HG03354 (cell line): ENCODE data around the gene CDKL5.

Experiments used
- ATAC-seq: cut with Tn5 transposase; IDR thresholded peaks from one replicate; pipeline ENCODE4 v1.9.1; 2021; ENCODE audit warnings: mild to moderate bottlenecking; ENCODE audit not compliant: unreplicated experiment, poor library complexity, severe bottlenecking

CDKL5 gene

DNA sequence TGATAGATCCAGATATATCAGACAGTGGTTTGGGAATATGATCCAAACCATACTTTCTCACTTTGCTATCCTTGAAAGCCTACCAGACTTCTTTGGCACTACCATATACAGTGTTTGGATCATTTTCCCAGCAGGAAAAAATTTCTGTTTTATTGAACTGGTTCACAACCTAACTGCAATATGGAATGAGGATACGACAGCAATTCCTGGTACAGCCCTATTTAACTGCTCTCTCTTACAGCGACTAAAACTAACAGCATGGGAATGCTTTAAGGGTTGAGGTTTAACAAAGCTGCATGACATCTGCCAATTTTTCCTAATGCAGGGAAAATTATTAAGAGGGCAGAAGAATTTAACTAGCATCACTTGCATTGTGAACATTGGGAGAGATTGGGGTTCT is 199.2 kb downstream of the CDKL5 start:
- ATAC-seq = no peak

DNA sequence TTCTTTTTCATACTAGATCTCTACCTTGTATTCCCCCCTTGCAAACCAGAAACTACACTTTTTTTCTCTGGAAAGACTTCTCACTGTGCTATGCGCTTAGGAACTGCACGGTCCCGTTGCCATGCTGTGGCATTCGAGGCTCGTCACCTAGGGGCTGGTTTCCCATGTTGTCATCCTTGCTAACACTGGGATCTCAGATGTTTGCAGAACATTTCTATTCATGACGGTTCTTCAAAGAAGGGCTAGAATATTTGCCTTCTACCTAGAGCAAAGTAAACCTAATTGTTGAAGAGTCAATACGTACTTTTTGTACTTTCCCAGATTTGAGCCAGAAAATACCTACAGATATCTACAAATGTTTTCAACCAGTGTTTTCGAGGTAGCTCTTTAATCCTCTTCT is 205.5 kb downstream of the CDKL5 start:
- ATAC-seq = no peak

DNA sequence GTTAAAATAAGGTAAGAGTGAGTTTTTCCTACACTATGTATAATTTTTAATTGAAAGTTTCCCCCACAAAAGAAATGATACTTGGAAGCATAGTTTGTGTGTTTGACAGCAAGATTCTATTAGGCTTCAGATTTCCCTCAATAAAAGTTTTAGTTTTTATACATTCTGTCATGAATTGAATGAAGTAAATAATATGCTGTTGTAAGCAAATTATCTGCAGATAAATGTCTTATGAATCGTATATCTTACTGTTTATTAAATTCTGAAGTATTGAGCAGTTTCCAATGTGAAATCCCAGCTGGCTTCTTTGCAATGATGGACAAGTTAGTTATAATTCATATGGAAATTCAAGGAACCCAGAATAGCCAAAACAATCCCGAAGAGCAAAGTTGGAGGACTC is 213.0 kb downstream of the CDKL5 start:
- no peak for ATAC-seq

DNA sequence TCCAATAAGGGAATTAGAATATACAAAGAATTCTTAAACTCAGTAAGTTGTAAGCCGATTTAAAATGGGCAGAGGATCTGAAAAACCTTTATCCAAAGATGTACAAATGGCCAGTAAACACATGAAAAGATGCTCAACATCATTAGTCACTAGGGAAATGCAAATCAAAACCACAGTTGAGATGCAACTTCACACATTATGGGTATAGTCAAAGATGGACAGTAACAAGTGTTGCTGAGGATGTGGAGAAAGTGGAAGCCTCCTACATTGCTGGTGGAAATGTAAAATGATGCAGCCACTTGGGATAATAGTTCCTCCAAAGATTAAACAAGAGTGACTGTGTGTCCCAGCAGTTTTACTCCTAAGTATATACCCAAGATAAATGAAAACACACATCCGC is 213.9 kb downstream of the CDKL5 start:
- ATAC-seq = no peak

DNA sequence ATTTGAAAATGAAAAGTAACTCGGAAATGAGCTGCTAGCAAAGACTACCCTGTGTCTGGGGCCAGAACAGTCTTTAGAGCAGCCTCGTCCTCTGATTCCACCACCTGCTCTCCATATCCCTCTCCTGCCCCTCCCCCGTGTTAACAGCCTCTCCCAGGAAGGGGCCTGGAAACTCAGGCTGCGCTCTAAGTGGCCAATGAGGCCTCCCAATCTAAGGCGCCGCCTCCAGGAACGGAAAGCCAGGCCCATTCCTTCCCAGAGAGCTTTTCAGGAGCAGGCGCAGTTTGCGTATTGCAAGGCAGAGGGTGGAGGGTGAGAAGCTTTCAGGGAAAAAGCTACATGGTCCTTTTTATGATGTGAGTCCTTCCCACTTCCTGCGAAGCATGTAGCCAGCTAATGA is 215.3 kb downstream of the CDKL5 start:
- ATAC-seq = no peak

DNA sequence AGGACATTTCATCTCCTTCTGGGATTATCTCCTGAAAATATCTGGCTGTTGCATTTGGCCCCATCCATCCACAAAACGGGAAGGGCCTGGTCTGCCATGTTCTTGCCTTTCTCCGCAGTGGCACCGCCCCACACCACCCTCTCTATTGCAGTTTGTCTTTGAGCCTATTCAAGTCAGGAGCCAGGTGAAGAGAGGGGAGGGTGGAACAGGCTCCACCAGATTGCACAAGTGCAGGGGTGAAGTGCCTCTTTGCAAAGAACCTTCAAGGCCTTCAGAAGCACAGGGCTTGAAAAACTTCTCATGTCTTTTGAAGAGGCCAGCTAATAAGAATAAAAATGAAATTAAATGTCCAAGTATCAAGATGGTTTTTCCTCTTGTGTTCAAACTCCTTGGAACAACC is 217.8 kb downstream of the CDKL5 start:
- no peak for ATAC-seq

DNA sequence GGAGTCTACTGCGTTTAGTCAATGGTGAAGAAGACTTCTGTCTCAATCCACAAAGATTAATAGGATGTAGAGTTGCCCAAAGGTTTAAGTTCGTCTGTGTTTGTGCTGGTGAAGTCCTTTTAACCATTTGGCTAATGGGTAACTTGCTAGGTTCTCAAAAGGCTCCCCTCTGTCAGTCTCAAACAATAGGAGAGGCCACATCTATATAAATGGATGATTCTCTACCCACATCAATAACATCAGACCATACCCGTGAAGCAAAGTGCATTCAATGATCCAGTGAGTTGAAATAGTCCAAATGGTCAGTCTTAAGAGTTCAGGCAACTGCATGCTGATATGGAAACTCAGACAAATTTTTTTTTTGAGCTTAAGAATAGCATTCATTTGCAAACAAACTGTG is 218.4 kb downstream of the CDKL5 start:
- ATAC-seq = no peak

DNA sequence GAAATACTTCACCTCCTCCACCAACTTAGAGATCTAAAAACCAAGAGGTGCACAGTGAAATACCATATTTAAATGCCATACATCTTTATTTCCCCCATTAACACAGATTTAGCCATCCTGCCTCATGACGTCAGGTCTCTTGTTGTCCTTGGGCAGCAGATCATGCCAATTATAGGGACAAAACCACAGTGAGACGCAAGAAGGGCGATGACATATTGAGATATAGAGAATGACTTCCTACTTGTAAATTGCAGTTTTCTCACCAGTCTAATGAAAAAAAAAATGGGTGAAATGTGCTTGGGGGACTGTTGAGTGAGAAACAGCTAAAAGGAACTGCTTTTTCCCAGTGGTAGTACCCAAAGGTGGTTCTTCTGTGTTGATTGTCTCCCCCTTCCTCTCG is 222.2 kb downstream of the CDKL5 start:
- no peak for ATAC-seq

DNA sequence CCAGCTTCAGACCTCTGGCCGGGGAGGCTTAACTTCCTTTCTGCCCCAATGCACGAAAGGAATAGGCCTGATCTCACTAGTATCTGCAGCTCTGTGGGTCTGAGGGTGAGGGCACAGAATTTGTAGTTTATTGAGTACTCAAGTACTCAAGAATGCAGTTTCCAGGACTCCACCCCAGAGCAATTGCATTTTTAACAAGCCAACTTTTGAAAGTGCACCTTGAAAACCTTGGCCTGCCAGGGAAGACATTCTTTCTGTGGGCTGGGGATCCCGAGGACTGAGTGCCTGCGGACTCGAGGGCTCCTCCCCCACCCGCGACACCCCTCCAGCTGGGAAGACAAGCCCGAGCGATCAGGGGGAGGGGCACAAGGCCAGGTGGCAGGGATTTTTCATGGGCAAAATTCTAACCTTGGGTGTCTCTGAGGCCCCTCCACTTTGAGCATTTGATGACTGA is 224.1 kb downstream of the CDKL5 start:
- ATAC-seq = no peak

DNA sequence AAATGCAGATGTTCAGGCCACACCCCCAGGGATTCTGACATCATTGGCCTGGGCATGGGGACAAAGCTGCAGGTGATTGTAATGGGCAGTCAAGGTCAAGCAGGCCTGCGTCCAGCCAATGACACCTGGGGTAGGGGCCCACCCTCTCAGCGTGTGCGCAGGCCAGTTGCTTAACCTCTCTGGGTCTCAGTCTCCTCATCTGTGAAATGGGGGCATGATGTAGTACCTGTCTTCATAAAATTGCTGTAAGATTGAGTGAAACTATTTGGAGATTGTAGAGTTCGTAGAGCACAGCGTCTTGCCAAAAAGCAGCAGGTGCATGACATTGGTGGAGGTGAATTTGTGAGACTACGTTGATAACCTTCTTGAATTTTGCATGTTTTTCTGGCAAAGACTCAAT is 225.3 kb downstream of the CDKL5 start:
- ATAC-seq = no peak

DNA sequence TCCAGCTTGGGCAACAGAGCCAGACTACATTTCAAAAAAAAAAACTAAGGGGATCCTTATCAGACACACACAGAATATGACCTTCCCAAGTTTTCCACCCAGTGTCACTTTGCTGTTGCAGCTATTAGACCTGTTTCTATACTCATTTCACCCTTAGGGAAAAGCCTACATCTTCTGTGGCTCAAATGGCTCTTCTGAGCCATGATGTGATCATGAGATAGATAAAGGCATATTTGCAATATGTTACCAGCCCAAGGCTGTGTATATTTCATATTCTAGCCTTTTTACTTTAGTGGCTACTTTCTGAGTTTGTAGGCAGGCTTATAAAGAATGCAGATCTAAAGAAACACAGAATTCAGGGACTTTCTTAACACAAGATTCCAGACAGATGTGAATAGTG is 227.2 kb downstream of the CDKL5 start:
- no peak for ATAC-seq

DNA sequence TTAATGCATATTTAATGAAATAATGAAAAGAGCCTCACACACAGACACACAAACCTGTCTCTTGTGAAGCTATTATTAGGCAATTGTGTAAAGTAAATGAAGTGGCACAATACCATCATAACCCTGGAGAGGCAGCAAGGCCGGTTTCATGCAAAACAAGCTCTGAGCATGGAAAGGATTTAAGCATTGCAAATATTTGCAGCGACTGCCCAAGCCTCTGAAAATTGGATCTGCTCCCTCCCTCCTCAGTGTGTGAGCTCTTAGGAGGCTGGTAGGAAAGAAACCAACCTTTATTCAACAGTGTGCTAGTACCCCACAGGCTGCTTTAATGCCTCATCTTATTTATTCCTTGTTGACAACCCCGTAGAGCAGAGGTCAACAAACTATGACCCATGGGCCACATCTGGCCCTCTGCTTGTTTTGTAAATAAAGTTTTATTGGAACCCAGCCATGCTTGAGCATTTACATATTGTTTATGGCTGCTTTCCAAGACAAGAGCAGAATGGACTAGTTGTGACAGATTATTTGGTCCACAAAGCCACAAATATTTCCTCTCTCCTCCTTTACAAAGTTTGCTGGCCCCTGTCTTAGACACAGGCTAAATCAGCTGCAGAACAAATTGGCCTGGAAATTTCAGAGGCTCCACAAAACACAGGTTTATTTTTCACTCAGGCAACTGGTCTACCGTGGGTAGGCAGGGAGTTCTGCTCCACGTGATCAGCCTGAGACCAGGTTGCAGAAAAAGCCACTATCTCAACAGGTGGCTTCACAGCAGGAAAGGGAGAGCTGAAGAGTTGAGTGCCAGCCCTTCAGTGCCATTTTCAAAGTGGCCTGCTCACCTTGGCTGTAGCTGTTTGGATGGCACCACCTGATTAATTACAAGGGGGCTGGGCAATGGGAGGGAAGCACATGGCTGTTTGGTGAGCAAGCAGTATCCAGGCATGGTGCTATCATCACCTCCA is 229.7 kb downstream of the CDKL5 start:
- ATAC-seq = no peak

DNA sequence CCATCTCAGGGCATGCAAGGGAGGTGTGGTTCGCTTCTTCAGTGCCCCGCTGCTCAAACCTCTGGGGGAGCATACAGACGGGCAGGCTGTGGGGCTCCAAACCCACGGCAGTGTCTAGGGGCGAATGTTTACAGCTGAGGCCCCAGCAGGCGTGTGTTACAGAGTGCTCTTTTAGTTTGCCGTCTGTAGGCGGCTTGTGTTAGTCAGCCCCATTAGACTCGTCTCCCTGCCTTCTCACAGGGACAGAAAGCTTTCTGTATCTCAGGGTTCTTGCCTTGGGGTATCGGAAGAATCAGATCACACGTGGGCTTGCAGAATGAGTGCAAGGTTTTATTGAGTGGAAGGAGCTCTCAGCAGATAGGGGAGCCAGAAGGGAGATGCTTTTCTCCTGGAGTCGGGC is 235.9 kb downstream of the CDKL5 start:
- ATAC-seq = no peak

DNA sequence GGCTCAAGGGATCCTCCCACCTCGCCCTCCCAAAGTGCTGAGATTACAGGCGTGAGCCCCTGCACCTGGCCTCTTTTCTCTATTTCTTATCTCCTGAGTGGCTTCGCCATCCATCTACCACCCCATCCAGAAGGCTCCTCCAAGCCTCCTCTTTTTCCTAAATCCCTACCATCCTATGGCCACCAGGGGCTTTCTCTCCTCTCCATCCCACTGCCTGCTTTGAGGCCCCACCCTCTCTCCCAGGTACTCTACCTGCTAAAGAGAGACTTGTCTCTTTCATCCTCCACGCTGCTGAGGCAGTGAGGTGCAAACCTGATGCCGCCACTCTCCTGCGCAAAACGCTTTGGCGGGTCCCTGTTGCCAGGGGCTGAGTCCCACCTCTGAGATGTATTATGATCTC is 239.5 kb downstream of the CDKL5 start:
- no peak for ATAC-seq

DNA sequence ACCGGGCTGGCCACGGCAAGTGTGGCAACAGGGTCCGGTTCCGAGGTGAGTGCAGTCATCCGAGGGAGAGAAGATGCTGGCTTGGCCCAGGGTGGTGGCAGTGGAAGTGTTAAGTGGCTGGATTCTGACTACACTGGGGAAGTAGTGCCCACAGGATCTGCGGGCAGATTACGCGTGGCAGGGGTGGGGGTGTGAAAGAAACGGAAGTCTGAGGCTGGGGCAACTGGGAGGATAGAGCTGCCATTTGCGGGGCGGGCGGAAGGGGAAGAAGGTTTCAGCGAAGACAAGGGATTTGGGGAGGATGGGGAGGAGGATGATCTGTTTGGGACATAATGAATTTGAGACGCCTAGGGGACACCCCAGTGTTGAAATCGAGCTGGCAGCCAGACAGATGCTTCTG is 241.2 kb downstream of the CDKL5 start:
- ATAC-seq = no peak

DNA sequence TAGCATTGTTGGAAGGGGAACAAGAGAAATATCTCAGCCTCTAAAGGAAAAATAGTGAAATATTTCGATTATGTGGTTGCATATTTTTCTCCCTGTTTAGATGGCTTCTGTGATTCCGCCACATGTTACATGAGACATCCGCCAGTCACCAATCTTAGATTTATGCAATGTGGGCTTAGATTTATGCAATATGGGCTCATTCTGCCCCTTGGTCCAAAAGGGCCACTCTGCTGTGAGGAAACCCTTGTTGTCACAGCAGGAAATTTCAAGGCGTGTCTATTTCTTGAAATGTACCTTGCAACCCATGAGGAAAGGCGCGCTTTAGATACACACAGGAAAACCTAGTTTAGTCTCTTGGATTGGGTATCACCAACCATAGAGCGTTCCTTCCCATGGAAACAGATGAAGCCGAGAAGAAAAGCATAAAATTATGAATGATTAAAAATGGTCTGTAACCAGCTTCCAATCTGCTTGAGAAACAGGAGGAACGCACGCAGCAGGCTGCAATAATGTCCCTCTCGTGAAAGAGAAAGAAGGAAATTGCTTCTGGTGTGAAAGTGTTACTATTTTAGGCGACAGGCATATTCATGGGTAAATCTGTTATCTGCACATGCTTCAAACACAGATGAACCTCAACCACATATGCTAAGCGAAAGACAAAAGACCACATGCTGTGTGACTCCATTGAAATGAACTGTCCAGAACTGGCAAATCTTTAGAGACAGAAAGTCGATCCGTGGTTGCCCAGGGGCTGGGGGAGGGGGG is 242.8 kb downstream of the CDKL5 start:
- no peak for ATAC-seq

DNA sequence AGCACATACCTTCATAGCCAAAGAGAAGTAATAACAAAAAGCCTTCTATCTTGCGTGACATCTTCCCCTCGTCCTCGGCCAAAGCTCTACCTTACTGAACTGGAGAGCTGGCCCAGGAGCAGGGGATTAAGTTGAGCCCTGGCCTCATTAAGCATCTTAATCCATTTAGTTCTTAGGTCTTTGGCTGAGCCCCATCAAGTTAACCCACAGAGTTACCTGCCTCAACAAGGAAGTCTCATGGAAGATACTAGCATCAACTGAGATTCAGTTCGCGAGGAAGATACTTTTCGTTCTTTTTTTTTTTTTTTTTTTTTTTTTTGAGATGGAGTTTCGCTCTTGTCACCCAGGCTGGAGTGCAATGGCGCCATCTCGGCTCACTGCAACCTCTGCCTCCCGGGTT is 246.6 kb downstream of the CDKL5 start, which contains the start of gene RS1:
Gene RS1 (minus strand): TSS at position 101 of the 400 bp plus-strand sequence. CDS start 40 bp downstream, at position 61.
- no peak for ATAC-seq

DNA sequence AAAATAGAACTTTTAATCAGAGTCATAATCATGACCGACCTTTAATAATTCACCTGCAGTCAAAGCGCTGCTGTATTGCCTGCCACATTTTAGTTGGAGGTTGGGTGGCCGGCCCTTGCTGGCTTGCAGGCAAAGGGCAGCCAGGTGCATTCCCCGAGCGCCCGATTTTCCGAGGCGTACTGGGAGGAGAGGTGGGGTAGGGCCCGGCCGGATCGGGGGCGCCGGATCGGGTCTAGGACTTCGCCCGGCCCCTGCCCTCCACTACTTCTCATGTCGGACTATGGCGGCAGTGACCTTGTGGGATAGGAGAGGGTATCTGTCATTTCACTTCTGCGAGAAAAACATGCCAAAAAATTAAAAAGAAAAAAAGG is 249.0 kb downstream of the CDKL5 start:
- ATAC-seq = peak; percentile 34

DNA sequence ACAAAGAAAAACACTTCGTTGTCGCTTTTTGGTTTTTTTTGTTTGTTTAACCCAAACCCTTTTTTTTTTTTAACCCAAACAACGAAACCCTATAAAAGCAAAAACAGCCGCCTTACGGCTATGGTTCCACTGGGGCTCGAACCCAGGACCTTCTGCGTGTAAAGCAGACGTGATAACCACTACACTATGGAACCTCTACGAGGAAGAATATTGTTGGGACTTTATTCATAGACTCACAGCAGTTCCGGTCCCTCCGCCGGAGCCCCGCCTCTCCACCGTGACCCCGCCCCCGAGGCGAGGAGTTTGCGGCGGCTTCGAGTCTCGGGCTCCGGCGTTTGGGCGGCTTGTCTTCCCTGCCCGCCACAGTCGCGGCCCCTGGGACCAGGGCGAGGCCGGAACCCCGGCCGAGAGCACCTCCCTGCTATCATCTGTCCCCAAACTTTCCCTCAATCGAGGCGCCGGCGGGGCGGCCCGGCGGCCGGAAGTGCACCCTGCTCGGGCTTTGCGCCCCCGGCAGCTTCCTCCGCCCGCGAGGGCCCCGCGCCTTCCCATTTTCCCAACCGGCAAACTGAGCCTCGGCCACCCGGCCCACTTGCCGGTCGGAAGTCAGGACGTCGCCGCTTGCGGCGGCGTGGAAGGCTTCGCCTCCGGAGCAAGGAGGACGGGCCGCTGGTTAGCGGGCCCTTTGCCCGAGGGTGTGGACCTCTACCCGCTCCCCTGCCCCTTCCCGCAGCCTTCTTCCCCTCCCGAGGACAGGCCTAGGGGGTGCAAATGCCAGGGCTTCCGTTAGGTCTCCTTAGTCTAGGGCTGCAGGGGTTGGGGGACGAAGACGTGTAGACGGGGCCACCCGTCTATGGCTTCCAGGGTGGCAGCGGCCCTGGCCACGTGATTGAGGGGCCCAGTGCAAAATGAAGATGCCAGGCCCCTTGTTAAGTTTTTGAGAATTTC is 249.7 kb downstream of the CDKL5 start:
- ATAC-seq = peak; percentile 88

DNA sequence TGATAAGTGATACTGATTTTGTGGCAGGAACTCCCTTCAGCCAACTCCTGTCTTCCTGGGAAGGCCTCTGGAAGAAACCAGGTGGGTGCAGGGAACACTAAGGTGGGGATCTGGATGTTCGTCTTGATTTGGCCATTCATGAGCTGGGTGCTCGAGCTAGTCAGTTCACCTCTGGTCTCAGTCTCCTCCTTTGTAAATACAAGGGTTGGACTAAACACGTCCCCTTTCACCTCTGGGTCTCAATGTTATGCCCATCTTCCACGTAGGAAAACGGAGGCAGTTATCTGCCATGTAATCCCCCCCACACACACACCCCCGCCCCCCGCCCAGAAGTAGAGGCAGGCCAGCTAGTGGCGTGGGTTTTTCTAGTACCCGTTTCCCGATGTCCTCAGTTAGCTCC is 250.6 kb downstream of the CDKL5 start:
- no peak for ATAC-seq
